GM12875 (cell line): ENCODE results near the gene TM4SF18.

Experiments
- H3K4me3 ChIP-seq: one replicate; pipeline ENCODE4 v1.5.1; 2011; ENCODE audit warnings: low read depth, low read length, control low read depth
- TF ChIP-seq, protein P1 (sequence below): IDR thresholded peaks from 2 replicates; pipeline ENCODE4 v1.5.1; 2011; ENCODE audit warnings: low read depth, mild to moderate bottlenecking, control low read depth, inconsistent platforms, low read length, moderate library complexity, borderline replicate concordance; ENCODE audit not compliant: insufficient read depth

TM4SF18 gene

DNA sequence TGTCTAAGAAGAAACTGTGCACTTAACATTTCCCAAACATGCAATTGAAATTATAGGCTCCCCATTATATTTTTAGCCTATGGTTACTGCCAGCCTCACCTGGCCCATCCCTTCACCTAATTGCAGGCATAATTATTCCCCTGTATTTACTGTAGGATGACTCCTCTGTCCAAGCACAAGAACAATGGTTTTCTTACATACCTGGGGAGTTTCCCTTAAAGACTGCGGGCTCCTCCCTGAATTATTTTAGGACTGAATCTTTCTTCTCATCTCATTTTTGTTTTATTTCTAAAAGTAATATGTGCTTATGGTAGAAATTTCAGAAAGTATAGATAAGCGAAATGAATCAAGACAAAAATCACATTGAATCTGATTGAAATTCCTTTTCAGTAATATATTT lies 32.6 kb upstream of the TM4SF18 start:
- H3K4me3 ChIP-seq = no peak overlapping the region
- TF ChIP-seq, protein P1, sequence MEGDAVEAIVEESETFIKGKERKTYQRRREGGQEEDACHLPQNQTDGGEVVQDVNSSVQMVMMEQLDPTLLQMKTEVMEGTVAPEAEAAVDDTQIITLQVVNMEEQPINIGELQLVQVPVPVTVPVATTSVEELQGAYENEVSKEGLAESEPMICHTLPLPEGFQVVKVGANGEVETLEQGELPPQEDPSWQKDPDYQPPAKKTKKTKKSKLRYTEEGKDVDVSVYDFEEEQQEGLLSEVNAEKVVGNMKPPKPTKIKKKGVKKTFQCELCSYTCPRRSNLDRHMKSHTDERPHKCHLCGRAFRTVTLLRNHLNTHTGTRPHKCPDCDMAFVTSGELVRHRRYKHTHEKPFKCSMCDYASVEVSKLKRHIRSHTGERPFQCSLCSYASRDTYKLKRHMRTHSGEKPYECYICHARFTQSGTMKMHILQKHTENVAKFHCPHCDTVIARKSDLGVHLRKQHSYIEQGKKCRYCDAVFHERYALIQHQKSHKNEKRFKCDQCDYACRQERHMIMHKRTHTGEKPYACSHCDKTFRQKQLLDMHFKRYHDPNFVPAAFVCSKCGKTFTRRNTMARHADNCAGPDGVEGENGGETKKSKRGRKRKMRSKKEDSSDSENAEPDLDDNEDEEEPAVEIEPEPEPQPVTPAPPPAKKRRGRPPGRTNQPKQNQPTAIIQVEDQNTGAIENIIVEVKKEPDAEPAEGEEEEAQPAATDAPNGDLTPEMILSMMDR = no peak

GRCh38 chr3:149364624-149365023 lies 31.2 kb upstream of the TM4SF18 start:
- H3K4me3 ChIP-seq = no peak overlapping the region
- TF ChIP-seq, protein P1 = no peak

GRCh38 chr3:149363053-149363452 lies 29.6 kb upstream of the TM4SF18 start:
- H3K4me3 ChIP-seq = no peak overlapping the region
- TF ChIP-seq, protein P1 = no peak

- H3K4me3 ChIP-seq = no peak overlapping the region
Measured at GRCh38 chr3:149362366-149362765, 28.9 kb upstream of the TM4SF18 start.

DNA sequence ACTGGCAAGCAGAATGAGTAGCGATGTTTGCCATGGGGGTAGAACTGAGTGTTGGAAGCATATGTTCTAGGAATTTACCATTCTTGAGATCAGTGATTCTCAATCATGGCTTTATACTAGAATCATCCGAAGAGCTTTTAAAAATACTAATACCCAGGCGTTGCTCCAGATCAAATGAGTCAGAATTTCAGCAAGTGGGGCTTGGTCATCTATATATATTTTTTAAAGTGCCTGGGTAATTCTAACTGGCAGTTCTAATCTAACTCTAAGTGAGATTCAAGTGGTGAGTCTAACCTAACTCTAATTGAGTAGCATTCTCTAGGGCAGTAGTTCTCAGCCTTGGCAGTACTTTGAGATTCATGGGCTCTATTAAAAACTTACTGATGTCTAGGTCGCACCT lies 23.2 kb upstream of the TM4SF18 start:
- no peak overlapping the region for H3K4me3 ChIP-seq
- TF ChIP-seq, protein P1 = no peak

More at GRCh38 chr3:149362366-149362765, 28.9 kb upstream of the TM4SF18 start:
- TF ChIP-seq, protein P1 = no peak

DNA sequence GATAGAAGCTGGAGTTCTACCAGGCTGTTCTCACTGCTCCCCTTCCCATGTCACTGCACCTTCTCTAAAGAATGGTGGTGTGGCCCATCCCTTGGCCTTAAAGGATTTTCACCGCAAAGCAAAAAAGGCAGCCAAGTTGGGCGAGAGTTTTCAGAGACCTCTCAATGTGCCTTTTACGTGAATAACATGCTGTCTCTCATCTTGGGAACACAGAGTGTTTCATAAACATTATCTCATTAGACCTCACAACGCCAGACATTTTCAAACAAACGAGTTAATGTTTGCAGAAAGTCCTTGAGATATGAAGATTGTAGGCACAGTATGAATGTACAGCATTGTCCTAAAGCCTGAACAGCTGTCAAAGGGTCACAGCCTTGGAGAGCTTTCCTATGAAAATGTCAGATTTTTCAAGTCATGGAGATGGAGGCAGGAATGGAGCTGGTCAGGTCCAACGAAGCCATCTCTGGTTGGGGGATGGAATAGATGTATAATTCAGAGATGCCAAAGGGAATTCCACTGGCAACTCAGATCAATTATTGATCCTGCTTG lies 22.7 kb upstream of the TM4SF18 start:
- TF ChIP-seq, protein P1 = no peak
- no peak overlapping the region for H3K4me3 ChIP-seq

- no peak overlapping the region for H3K4me3 ChIP-seq
- TF ChIP-seq, protein P1 = no peak
Measured at GRCh38 chr3:149353581-149354184, 20.2 kb upstream of the TM4SF18 start.
